Right ventricle myocardium superior (tissue), 1 donor: ENCODE results near the gene NR5A2. TPM values are rescaled to one million over a fixed set of nuclear protein-coding genes. Genes with fewer than 3 reads are reported as not detected.

ENCODE experiments used
- ATAC-seq: fragments of 200-7000 bp; cut with Tn5 transposase; one replicate; pipeline ENCODE4 v1.9.1; 2020; ENCODE audit warnings: mild to moderate bottlenecking; ENCODE audit not compliant: poor library complexity
- DNase-seq: peaks from one replicate; pipeline ENCODE4 v3.0.0-alpha.2; 2020
- intact Hi-C: fragments of 100-400 bp; cut with DNase I; formaldehyde crosslinking; loops from one replicate; pipeline ENCODE4 v1.11.2; 2022
- total RNA-seq: library from RNA; stranded (reverse); fragmentation: NEBNext Ultra II Directional; extraction: Animal tissue kit (Norgen Biotek cat#: 25700); gene quantifications from one replicate; pipeline ENCODE4 v1.2.1, GENCODE V29; 2021
- donor health status: DM: no; HTN: yes; CAD: no; lungs with severe emphysema.

Gene NR5A2
- total RNA-seq, 1 donor from 2014 or later, result 1.7 TPM

DNA sequence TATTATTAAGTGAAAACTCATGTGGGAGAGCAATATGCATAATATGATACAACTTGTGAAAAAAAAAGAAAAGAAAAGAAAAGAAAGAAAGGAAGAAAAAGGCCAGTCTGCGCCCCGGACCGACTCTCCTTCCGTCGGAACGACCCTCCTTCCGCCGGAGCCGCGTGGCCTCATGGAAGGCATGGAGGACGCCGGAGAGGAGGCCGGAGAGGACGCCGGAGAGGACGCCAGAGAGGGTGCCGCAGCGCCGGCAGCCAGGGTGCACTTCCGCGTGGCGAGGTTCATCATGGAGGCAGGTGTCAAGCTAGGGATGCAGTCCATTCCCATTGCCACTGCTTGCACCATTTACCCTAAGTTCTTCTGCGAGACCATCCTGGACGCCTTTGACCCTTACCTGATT, 185.9 kb downstream of the NR5A2 start:
- ATAC-seq (no peak), DNase-seq (no peak)
- intact Hi-C loops, result no loop called here

DNA sequence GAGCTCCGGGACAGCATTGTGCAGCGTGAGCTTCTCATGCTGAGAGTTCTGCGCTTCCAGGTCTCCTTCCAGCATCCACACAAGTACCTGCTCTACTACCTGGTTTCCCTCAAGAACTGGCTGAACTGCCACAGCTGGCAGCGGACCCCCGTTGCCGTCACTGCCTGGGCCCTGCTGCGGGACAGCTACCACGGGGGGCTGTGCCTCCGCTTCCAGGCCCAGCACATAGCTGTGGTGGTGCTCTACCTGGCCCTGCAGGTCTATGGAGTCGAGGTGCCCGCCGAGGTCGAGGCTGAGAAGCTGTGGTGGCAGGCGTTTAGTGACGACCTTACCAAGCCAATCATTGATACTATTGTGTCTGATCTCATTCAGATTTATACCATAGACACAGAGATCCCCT, 186.4 kb downstream of the NR5A2 start:
- ATAC-seq (no peak), DNase-seq (no peak)
- intact Hi-C loops, result no loop called here

DNA sequence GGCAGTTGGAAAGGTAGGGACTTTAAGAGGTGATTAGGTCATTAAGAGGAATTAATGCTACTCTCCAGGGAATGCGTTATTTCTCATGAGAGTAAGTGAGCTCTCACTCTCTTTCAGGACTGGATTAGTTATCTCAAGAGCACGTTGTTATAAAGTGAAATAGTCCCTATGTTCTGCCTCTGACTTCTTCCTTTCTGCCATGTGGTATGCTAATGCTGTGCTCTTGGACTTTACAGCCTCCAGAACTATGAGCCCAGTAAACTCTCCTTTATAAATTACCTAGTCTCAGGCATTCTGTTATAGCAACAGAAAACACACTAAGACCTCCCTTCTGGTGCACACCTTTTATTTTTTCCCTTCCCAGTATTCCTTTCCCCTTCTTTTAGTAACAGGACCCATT, 187.8 kb downstream of the NR5A2 start:
- intact Hi-C loops, result no loop called here
- no peak for DNase-seq
- ATAC-seq, result no peak

- DNase-seq (no peak), ATAC-seq (no peak)
- intact Hi-C loops, result no loop called here
Measured at GRCh38 chr1:200217703-200218102, 190.2 kb downstream of the NR5A2 start.

GRCh38 chr1:200221614-200222282, 194.2 kb downstream of the NR5A2 start:
- intact Hi-C loops, result no loop called here
- no peak for DNase-seq
- no peak for ATAC-seq

DNA sequence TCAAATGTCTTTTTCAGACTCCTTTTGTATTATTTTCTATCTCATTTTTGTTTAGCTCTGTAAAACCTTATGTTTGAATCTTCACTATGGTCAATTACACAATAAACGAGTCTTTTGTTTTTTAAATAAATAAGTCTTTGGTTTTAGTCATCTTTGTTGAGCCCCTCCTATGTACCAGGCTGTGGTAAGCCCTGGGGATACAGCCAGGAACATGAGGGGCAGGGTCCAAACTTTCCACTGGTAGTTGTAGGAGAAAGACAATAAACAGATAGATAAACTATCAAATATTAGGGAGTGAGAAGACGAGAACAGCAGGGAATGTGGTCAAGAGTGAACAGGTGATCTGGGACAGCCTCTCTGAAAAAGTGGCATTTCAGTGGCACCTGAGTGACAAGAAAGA, 195.7 kb downstream of the NR5A2 start:
- DNase-seq (no peak), ATAC-seq (no peak)
- intact Hi-C loops, result no loop called here

- ATAC-seq (no peak), DNase-seq (no peak)
- intact Hi-C loops, result no loop called here
Measured at GRCh38 chr1:200223613-200224012, 196.1 kb downstream of the NR5A2 start.

- DNase-seq, result no peak
- ATAC-seq, result no peak
- intact Hi-C loops, result no loop called here
Measured at GRCh38 chr1:200224315-200224714, 196.8 kb downstream of the NR5A2 start.

DNA sequence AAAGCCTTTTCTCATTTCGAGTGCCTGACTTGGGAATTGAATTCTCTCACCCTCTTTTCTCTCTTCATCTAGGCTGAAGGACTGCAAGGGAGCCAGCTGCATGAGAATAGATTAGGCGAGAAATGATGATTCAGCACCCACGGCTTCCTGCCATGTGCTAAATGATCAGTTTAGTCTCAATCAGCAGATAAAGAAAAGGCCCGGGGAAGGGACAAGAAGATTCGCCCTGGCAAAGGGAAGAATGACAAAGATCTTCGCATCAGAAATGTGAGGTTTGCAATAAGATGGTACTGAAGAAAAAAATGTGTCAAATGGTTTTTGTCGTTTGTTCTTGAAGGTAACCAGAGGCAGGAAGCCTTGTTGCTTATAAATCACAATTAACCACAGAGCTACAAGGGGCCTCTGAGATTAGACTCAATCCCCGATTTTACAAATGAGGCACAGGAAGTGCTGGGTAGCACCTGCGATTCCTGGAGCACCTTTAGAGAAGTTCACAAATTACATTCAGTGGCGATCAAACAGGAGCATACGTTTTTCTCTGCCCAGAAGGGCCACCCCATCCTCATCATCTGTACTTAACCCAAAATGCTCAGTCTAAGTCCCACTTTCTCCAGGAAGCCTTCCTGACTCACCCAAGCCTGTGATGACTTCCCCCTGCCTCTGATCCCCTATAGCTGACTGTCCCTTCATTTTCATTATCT, 198.9 kb downstream of the NR5A2 start:
- intact Hi-C loops, result no loop called here
- ATAC-seq (no peak), DNase-seq (no peak)

GRCh38 chr1:200226969-200227303, 199.4 kb downstream of the NR5A2 start:
- ATAC-seq (no peak), DNase-seq (no peak)
- intact Hi-C loops, result no loop called here
